Kidney epithelial cell (primary cell): Measurements from ENCODE around the gene SLC4A3. TPM values are rescaled to one million over a fixed set of nuclear protein-coding genes. Genes with fewer than 3 reads are reported as not detected.

Experiments
- DNase-seq: peaks from one replicate; pipeline ENCODE4 v3.0.0-alpha.2; 2010; ENCODE audit warnings: low read depth
- H3K27me3 ChIP-seq: 2 replicates; pipeline ENCODE4 v1.6.0; 2011; ENCODE audit warnings: low read length; ENCODE audit not compliant: control insufficient read depth, insufficient read depth
- H3K36me3 ChIP-seq: 2 replicates; pipeline ENCODE4 v1.5.1; 2011; ENCODE audit warnings: low read length; ENCODE audit not compliant: control insufficient read depth, insufficient read depth
- H3K4me3 ChIP-seq: 2 replicates; pipeline ENCODE4 v1.5.1; 2011; ENCODE audit warnings: low read depth, mild to moderate bottlenecking, control low read depth, low read length
- total RNA-seq: library from RNA; depleted of rRNA; stranded (reverse); fragments of >200 nt; gene quantifications from 2 replicates; pipeline ENCODE4 v1.2.3, GENCODE V29; 2015
- TF ChIP-seq, protein P1 (sequence below): IDR thresholded peaks from 2 replicates; pipeline ENCODE4 v1.5.1; 2011; ENCODE audit warnings: mild to moderate bottlenecking, moderate library complexity, low read length, control low read depth, inconsistent platforms; ENCODE audit not compliant: insufficient read depth, poor library complexity, severe bottlenecking

Gene SLC4A3
- total RNA-seq, 1 donor from 2014 or later = 11.6 TPM

DNA sequence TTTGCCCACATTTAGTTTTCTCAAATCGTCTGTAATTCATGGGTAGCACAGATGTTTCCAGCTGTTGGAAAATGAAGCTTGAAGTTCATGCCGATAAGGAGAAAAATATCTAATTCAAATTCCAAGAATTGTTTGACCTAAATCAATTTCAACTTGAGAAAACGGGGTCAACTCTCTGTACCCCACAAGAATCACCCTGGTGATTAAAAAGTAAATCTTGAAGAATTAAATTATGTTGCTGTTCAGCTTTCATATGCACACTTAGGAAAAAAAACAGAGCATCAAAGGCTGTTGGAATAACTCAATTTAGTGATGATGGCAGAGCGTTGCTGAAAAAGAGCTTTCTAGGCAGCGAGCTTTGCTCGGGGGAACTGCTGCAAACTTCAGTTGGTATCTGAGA, 43.0 kb downstream of the SLC4A3 start:
- no peak for DNase-seq
- no peaks in the 10 kb centered on the region for H3K36me3 ChIP-seq
- no peak overlapping the region for H3K4me3 ChIP-seq
- H3K27me3 ChIP-seq = peaks cover 3% of the 10 kb centered on the region
- TF ChIP-seq, protein P1, sequence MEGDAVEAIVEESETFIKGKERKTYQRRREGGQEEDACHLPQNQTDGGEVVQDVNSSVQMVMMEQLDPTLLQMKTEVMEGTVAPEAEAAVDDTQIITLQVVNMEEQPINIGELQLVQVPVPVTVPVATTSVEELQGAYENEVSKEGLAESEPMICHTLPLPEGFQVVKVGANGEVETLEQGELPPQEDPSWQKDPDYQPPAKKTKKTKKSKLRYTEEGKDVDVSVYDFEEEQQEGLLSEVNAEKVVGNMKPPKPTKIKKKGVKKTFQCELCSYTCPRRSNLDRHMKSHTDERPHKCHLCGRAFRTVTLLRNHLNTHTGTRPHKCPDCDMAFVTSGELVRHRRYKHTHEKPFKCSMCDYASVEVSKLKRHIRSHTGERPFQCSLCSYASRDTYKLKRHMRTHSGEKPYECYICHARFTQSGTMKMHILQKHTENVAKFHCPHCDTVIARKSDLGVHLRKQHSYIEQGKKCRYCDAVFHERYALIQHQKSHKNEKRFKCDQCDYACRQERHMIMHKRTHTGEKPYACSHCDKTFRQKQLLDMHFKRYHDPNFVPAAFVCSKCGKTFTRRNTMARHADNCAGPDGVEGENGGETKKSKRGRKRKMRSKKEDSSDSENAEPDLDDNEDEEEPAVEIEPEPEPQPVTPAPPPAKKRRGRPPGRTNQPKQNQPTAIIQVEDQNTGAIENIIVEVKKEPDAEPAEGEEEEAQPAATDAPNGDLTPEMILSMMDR = no peak

- peaks cover 3% of the 10 kb centered on the region for H3K27me3 ChIP-seq
- no peak for DNase-seq
- no peak overlapping the region for H3K4me3 ChIP-seq
- no peaks in the 10 kb centered on the region for H3K36me3 ChIP-seq
- TF ChIP-seq, protein P1 = no peak
Measured at GRCh38 chr2:219671279-219671678, 43.8 kb downstream of the SLC4A3 start.

DNA sequence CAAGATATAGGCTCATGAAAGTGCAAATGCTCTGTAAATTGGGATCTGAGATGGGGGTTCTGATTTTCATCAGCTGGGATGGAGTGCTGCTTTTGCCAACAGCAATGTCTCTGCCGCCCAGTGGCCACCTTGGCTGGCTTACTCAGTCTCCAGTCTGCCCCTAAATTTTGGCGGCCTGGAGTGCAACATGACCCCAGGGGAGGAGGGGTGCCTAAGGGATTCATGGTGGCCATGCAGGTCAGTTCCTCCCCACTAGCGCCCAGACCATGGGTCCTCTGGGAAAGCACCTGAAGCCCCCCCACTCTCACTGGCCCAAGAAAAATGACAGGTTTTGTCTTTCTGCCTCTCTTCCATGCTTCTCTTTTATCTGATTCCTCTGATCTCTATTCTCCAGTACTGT, 45.0 kb downstream of the SLC4A3 start:
- Histone ChIP-seq H3K4me3 (no peak overlapping the region), H3K27me3 (peaks cover 3% of the 10 kb centered on the region), H3K36me3 (no peaks in the 10 kb centered on the region)
- TF ChIP-seq, protein P1 = no peak
- no peak for DNase-seq

DNA sequence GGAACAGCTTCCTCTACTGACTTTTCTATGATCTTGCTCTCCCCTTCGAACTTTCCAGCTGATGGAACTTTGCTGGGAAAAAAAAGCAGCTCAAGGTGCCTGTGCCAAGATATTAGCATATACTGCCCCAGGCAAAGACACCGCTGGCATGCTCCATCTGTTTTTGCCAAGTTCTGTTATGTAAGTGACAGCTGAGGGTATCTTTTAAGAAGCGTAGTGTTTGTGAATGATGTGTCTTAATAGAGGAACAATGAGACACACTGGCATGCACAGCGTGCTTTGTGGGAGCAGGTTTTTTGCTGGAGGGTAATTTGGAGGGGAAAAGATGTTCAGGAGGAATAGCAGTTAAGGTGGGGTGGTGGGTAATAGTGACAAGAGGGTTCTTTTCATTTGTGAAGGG, 47.8 kb downstream of the SLC4A3 start:
- H3K27me3 ChIP-seq = peaks cover 3% of the 10 kb centered on the region
- H3K36me3 ChIP-seq = no peaks in the 10 kb centered on the region
- TF ChIP-seq, protein P1 = no peak
- H3K4me3 ChIP-seq = no peak overlapping the region
- no peak for DNase-seq

GRCh38 chr2:219676586-219676985, 49.2 kb downstream of the SLC4A3 start:
- DNase-seq = no peak
- peaks cover 3% of the 10 kb centered on the region for H3K27me3 ChIP-seq
- no peak overlapping the region for H3K4me3 ChIP-seq
- TF ChIP-seq, protein P1 = no peak
- H3K36me3 ChIP-seq = no peaks in the 10 kb centered on the region

GRCh38 chr2:219679041-219679440, 51.6 kb downstream of the SLC4A3 start:
- Histone ChIP-seq H3K36me3 (no peaks in the 10 kb centered on the region), H3K4me3 (no peak overlapping the region), H3K27me3 (peaks cover 3% of the 10 kb centered on the region)
- DNase-seq = no peak
- TF ChIP-seq, protein P1 = no peak
